ENCODE data around the gene LSP1. TPM values are rescaled to one million over a fixed set of nuclear protein-coding genes. Genes with fewer than 3 reads are reported as not detected.

The LSP1 gene
- total and polyA plus RNA-seq, 2 of the 8 experiments (the other 6 are each of a cell fraction or from before 2014, with no cell fraction given), result 0.03 TPM; not detected in 1

- TF ChIP-seq EP300 (IDR thresholded peaks at IDR 0.05; ENCODE audit: borderline replicate concordance in 1 of 2, low read depth in 2 of 2, low read length in 2 of 2) (no peak), HDAC6 (IDR thresholded peaks at IDR 0.05; ENCODE audit: low read depth, low read length) (no peak), EZH2 (IDR thresholded peaks at IDR 0.05; ENCODE audit: low read depth, low read length, severe bottlenecking) (no peak), CTBP2 (IDR thresholded peaks at IDR 0.05; ENCODE audit: borderline replicate concordance, insufficient read depth, insufficient read length, low read length) (no peak)
These were observed 25.6 kb upstream of the LSP1 start (continued) for GRCh38 chr11:1827095-1827813.

Measured in H1 (cell line).